GM12878 (cell line): Measurements from ENCODE around the gene OPTC. TPM values are rescaled to one million over a fixed set of nuclear protein-coding genes. Genes with fewer than 3 reads are reported as not detected.

ENCODE experiments used
- ATAC-seq: fragments of 200-7000 bp; cut with Tn5 transposase; 3 replicates; pipeline ENCODE4 v1.9.1; 2020; ENCODE audit warnings: mild to moderate bottlenecking, moderate library complexity
- BruUV-seq: library from RNA; stranded (reverse); fragments of 400-500 nt; replicated peaks from 2 replicates; lab custom pipeline; 2021; lab: Mats Ljungman, UMichigan
- CTCF ChIA-PET: fragments of 300-600 bp; sonication (Branson Sonifier 250); formaldehyde crosslinking; extraction: SDS; loops from one replicate; lab custom pipeline; 2021; ENCODE audit warnings: inconsistent platforms; lab: Yijun Ruan, JAX
- POLR2A ChIA-PET: fragments of 350-600 bp; formaldehyde crosslinking; extraction: SDS; loops from one replicate; lab custom pipeline; 2021; ENCODE audit warnings: inconsistent platforms; lab: Charles Lee
- RAD21 ChIA-PET: fragments of 300-600 bp; sonication (Branson Sonifier 250); formaldehyde crosslinking; loops from one replicate; lab custom pipeline; 2023; ENCODE audit warnings: antibody characterized with exemption; ENCODE audit not compliant: unreplicated experiment; lab: Charles Lee
- SMC1A ChIA-PET: fragments of 300-600 bp; sonication (Branson Sonifier 250); formaldehyde crosslinking; loops from one replicate; lab custom pipeline; 2023; ENCODE audit not compliant: unreplicated experiment, uncharacterized antibody; lab: Charles Lee
- DNase-seq: peaks from one replicate; pipeline ENCODE4 v3.0.0-alpha.2; 2011; ENCODE audit warnings: low read depth, low spot score
- FAIRE-seq: peaks from 3 replicates; lab custom pipeline; 2011; peaks lifted over from hg19 to GRCh38; lab: Jason Lieb, UNC
- H2AFZ ChIP-seq: 2 replicates; pipeline ENCODE4 v1.6.0; 2011; ENCODE audit warnings: low read depth, low read length, control low read depth; ENCODE audit not compliant: control insufficient read depth
- H3K27ac ChIP-seq: 2 replicates; pipeline ENCODE4 v1.5.1; 2011; ENCODE audit warnings: control low read depth; ENCODE audit not compliant: control insufficient read depth, insufficient read depth
- H3K27me3 ChIP-seq, 2 experiments: replicated peaks in 1 of 2; 2 replicates each; pipeline versions ENCODE4 v1.6.0 to v1.6.1; 2011; ENCODE audit warnings: low read length in 1 of 2; ENCODE audit not compliant: control insufficient read depth in 2 of 2, insufficient read depth in 2 of 2
- H3K36me3 ChIP-seq, 2 experiments: 2 replicates each; pipeline ENCODE4 v1.5.1; 2011; ENCODE audit warnings: low read length in 1 of 2; ENCODE audit not compliant: control insufficient read depth in 2 of 2, insufficient read depth in 2 of 2
- H3K4me1 ChIP-seq: 2 replicates; pipeline ENCODE4 v1.6.1; 2011; ENCODE audit warnings: mild to moderate bottlenecking, low read length, moderate library complexity, mixed read lengths; ENCODE audit not compliant: control insufficient read depth, insufficient read depth
- H3K4me2 ChIP-seq: 2 replicates; pipeline ENCODE4 v1.6.0; 2011; ENCODE audit warnings: control low read depth; ENCODE audit not compliant: control insufficient read depth, insufficient read depth
- H3K4me3 ChIP-seq: fragments of 200-600 bp; sonication (generic); 2 replicates; pipeline ENCODE4 v1.5.1; 2016
- H3K79me2 ChIP-seq: 2 replicates; pipeline ENCODE4 v1.6.0; 2011; ENCODE audit warnings: low read length; ENCODE audit not compliant: control insufficient read depth, insufficient read depth
- H3K9ac ChIP-seq: 2 replicates; pipeline ENCODE4 v1.8.0; 2011; ENCODE audit warnings: low read length, control low read depth, mixed read lengths; ENCODE audit not compliant: control insufficient read depth, insufficient read depth
- H3K9me3 ChIP-seq: replicated peaks from 3 replicates; pipeline ENCODE4 v1.5.1; 2011; ENCODE audit warnings: mild to moderate bottlenecking, low read length; ENCODE audit not compliant: control insufficient read depth, insufficient read depth
- H4K20me1 ChIP-seq: 2 replicates; pipeline ENCODE4 v1.6.0; 2011; ENCODE audit not compliant: control insufficient read depth, insufficient read depth
- CHD4 ChIP-seq: fragments of 200-600 bp; sonication (generic); IDR thresholded peaks from 2 replicates; pipeline ENCODE4 v1.6.1; 2016; ENCODE audit warnings: mild to moderate bottlenecking
- GABPA ChIP-seq: IDR thresholded peaks from 2 replicates; pipeline ENCODE4 v1.6.1; 2014; ENCODE audit warnings: antibody characterized with exemption, low read depth, mild to moderate bottlenecking, inconsistent platforms
- HDAC6 ChIP-seq: fragments of 200-600 bp; sonication (generic); IDR thresholded peaks from one replicate; pipeline ENCODE4 v1.8.0; 2017; ENCODE audit warnings: antibody characterized with exemption; ENCODE audit not compliant: unreplicated experiment
- IKZF2 ChIP-seq, 2 experiments: fragments of 450-650 bp; IDR thresholded peaks; 2 replicates each; pipeline ENCODE4 v1.6.1; 2017; ENCODE audit warnings: mild to moderate bottlenecking in 2 of 2, moderate library complexity in 2 of 2
- KLF5 ChIP-seq: fragments of 450-650 bp; IDR thresholded peaks from 2 replicates; pipeline ENCODE4 v1.6.1; 2014; ENCODE audit warnings: mild to moderate bottlenecking; ENCODE audit not compliant: partially characterized antibody
- NR2C2 ChIP-seq: IDR thresholded peaks from 2 replicates; pipeline ENCODE4 v1.6.1; 2011; ENCODE audit warnings: borderline replicate concordance, low read depth; ENCODE audit not compliant: control insufficient read depth, insufficient read length
- POLR2AphosphoS2 ChIP-seq: IDR thresholded peaks from 2 replicates; pipeline ENCODE4 v1.6.1; 2011; ENCODE audit warnings: low read depth, mild to moderate bottlenecking, low read length, improper control_type of control experiment, moderate library complexity
- RB1 ChIP-seq: fragments of 450-650 bp; formaldehyde crosslinking; IDR thresholded peaks from 2 replicates; pipeline ENCODE4 v1.6.1; 2017; ENCODE audit warnings: mild to moderate bottlenecking, borderline replicate concordance
- RELB ChIP-seq: fragments of 450-650 bp; IDR thresholded peaks from 2 replicates; pipeline ENCODE4 v1.6.1; 2017; ENCODE audit warnings: low read depth, mild to moderate bottlenecking, moderate library complexity
- YY1 ChIP-seq: IDR thresholded peaks from 2 replicates; pipeline ENCODE4 v1.6.1; 2011; ENCODE audit warnings: low read depth, mild to moderate bottlenecking, low read length
- ZBTB11 ChIP-seq: fragments of 450-650 bp; formaldehyde crosslinking; IDR thresholded peaks from 2 replicates; pipeline ENCODE4 v1.5.0; 2022; ENCODE audit warnings: mild to moderate bottlenecking, missing genetic modification characterization
- ZNF207 ChIP-seq: fragments of 450-650 bp; IDR thresholded peaks from 2 replicates; pipeline ENCODE4 v1.6.1; 2014; ENCODE audit warnings: antibody characterized with exemption, mild to moderate bottlenecking, borderline replicate concordance
- WGBS: methylation state at CpG from one replicate; pipeline ENCODE4 v1.1.6; 2016; ENCODE audit warnings: low lambda C conversion rate; ENCODE audit not compliant: insufficient replicate concordance, insufficient coverage; ENCODE audit errors: missing lambda C conversion rate; 5-methylcytosine and 5-hydroxymethylcytosine counted together
- in situ Hi-C: fragments of 300-500 bp; cut with MboI; formaldehyde crosslinking; loops from 9 replicates; pipeline ENCODE4 v1.14.3; 2018; ENCODE audit warnings: mixed read lengths
- intact Hi-C: fragments of 100-400 bp; cut with micrococcal nuclease; formaldehyde crosslinking; loops from one replicate; pipeline ENCODE4 v1.14.2; 2022; ENCODE audit not compliant: unreplicated experiment
- polyA plus RNA-seq, 11 experiments: library from polyadenylated mRNA; depleted of rRNA in 4 of 11; unstranded in 6 of 11; stranded (reverse) in 5 of 11; fragments of >200 nt; fragmentation: Nextera tagmentation in 4 of 11; fragmentation: Illumina TruSeq in 1 of 11; extraction: Ambion mirVana in 4 of 11; extraction: Trizol in 1 of 11; gene quantifications; 1 replicate in 1 of 11; 2 replicates in 10 of 11; pipeline versions ENCODE4 v1.2.1 to v1.2.3, GENCODE V29; 2011 to 2016; ENCODE audit warnings: inconsistent platforms in 2 of 11, missing spikeins in 2 of 11, low read depth in 1 of 11
- total RNA-seq, 4 experiments: library from RNA; depleted of rRNA in 3 of 4; stranded (reverse); fragments of >200 nt in 3 of 4; fragmentation: Illumina TruSeq in 1 of 4; extraction: Trizol in 1 of 4; gene quantifications; 2 replicates each; pipeline versions ENCODE4 v1.2.1 to v1.2.3, GENCODE V29; 2013 to 2021

The OPTC gene
- total and polyA plus RNA-seq, 10 of the 15 experiments (the other 5 are each of a cell fraction or from before 2014, with no cell fraction given): not detected

- TF ChIP-seq ZBTB11 (CRISPR knock-in tag) (no peak), NR2C2 (no peak), CHD4 (no peak), ZNF207 (no peak)
- TF ChIP-seq, all 136 proteins: peak for 0
These were observed 31.8 kb upstream of the OPTC start (continued) for GRCh38 chr1:203462143-203462542.

GRCh38 chr1:203462878-203463277 lies 31.1 kb upstream of the OPTC start:
- intact Hi-C loops (no loop called here), in situ Hi-C loops (no loop called here)
- Histone ChIP-seq H3K4me2 (no peak overlapping the region), H3K4me1 (no peaks in the 10 kb centered on the region), H3K27me3 (no peaks in the 10 kb centered on the region; a peak in 1 of 4 replicates), H2AFZ (no peak overlapping the region), H3K36me3 (no peaks in the 10 kb centered on the region), H4K20me1 (no peaks in the 10 kb centered on the region), H3K4me3 (no peak overlapping the region), H3K9me3 (no peaks in the 10 kb centered on the region), H3K79me2 (no peaks in the 10 kb centered on the region), H3K27ac (no peak overlapping the region), H3K9ac (no peak overlapping the region)
- no TSS peak for BruUV-seq
- SMC1A ChIA-PET: interaction anchor here (1.0 to 3.3 kb wide), 9 partner anchors 10 to 123 kb away, joined by 3 to 19 read pairs (median 4); no protein-coding TSS in a partner anchor
- WGBS: 54% methylated on average over 5 of the region's 6 CpGs
- CTCF ChIA-PET: interaction anchor here (1.2 to 7.3 kb wide), 9 partner anchors 13 to 194 kb away, joined by 3 to 82 read pairs (median 6); partner anchors contain the start of gene PRELP
- POLR2A ChIA-PET: interaction anchor here (1.1 to 2.2 kb wide), 3 partner anchors 9 to 22 kb away, joined by 3 to 7 read pairs (median 4); no protein-coding TSS in a partner anchor
- RAD21 ChIA-PET: interaction anchor here (1.4 to 2.9 kb wide), 3 partner anchors 10 to 25 kb away, joined by 8 to 17 read pairs (median 9); no protein-coding TSS in a partner anchor
- no peak for ATAC-seq
- TF ChIP-seq GABPA (no peak), RELB (no peak), KLF5 (no peak), POLR2AphosphoS2 (no peak), HDAC6 (no peak), RB1 (no peak), IKZF2 (IDR thresholded peaks at IDR 0.05) (no peak), YY1 (no peak)
- FAIRE-seq: no peak
- DNase-seq: no peak
